ENCODE results near the gene ARHGAP6.

Gene ARHGAP6

GRCh38 chrX:11421805-11422524 is 243.8 kb downstream of the ARHGAP6 start:
- Histone ChIP-seq H3K36me3 (ENCODE audit: control insufficient read depth, insufficient read depth, low read length) (no peaks in the 10 kb centered on the region), H3K4me1 (ENCODE audit: control insufficient read depth, insufficient read depth, low read length) (no peaks in the 10 kb centered on the region), H3K27ac (ENCODE audit: insufficient read depth, low read depth, low read length, poor library complexity, severe bottlenecking) (no peak overlapping the region), H3K4me3 (ENCODE audit: insufficient read depth, low read depth, low read length) (no peak overlapping the region), H3K9me3 (ENCODE audit: control insufficient read depth, low read length) (no peaks in the 10 kb centered on the region), H3K27me3 (ENCODE audit: control insufficient read depth, insufficient read depth, low read length, poor library complexity, severe bottlenecking) (peaks cover 12% of the 10 kb centered on the region)
- WGBS, 2 experiments = 91 to 93% methylated on average over 3 to 5 of the region's 5 CpGs

GRCh38 chrX:11420851-11421250 is 244.9 kb downstream of the ARHGAP6 start:
- H3K9me3 ChIP-seq (ENCODE audit: control insufficient read depth, low read length) = no peaks in the 10 kb centered on the region
- H3K4me1 ChIP-seq (ENCODE audit: control insufficient read depth, insufficient read depth, low read length) = no peaks in the 10 kb centered on the region
- 88 to 97% methylated on average over 4 of the region's 4 CpGs for WGBS, 2 experiments
- no peaks in the 10 kb centered on the region for H3K36me3 ChIP-seq (ENCODE audit: control insufficient read depth, insufficient read depth, low read length)
- H3K4me3 ChIP-seq (ENCODE audit: insufficient read depth, low read depth, low read length) = no peak overlapping the region
- peaks cover under 1% of the 10 kb centered on the region for H3K27me3 ChIP-seq (ENCODE audit: control insufficient read depth, insufficient read depth, low read length, poor library complexity, severe bottlenecking)
- no peak overlapping the region for H3K27ac ChIP-seq (ENCODE audit: insufficient read depth, low read depth, low read length, poor library complexity, severe bottlenecking)

GRCh38 chrX:11419102-11419501 is 246.6 kb downstream of the ARHGAP6 start:
- no peaks in the 10 kb centered on the region for H3K36me3 ChIP-seq (ENCODE audit: control insufficient read depth, insufficient read depth, low read length)
- no peaks in the 10 kb centered on the region for H3K27me3 ChIP-seq (ENCODE audit: control insufficient read depth, insufficient read depth, low read length, poor library complexity, severe bottlenecking)
- no peaks in the 10 kb centered on the region for H3K4me1 ChIP-seq (ENCODE audit: control insufficient read depth, insufficient read depth, low read length)
- H3K4me3 ChIP-seq (ENCODE audit: insufficient read depth, low read depth, low read length) = no peak overlapping the region
- no peaks in the 10 kb centered on the region for H3K9me3 ChIP-seq (ENCODE audit: control insufficient read depth, low read length)
- no peak overlapping the region for H3K27ac ChIP-seq (ENCODE audit: insufficient read depth, low read depth, low read length, poor library complexity, severe bottlenecking)
- 93 to 94% methylated on average over 6 of the region's 6 CpGs for whole genome bisulfite sequencing, 2 experiments

- H3K9me3 ChIP-seq (ENCODE audit: control insufficient read depth, low read length) = no peaks in the 10 kb centered on the region
- no peaks in the 10 kb centered on the region for H3K27me3 ChIP-seq (ENCODE audit: control insufficient read depth, insufficient read depth, low read length, poor library complexity, severe bottlenecking)
- H3K4me1 ChIP-seq (ENCODE audit: control insufficient read depth, insufficient read depth, low read length) = no peaks in the 10 kb centered on the region
- H3K36me3 ChIP-seq (ENCODE audit: control insufficient read depth, insufficient read depth, low read length) = no peaks in the 10 kb centered on the region
- no peak overlapping the region for H3K27ac ChIP-seq (ENCODE audit: insufficient read depth, low read depth, low read length, poor library complexity, severe bottlenecking)
- no peak overlapping the region for H3K4me3 ChIP-seq (ENCODE audit: insufficient read depth, low read depth, low read length)
- 97 to 98% methylated on average over 11 to 13 of the region's 13 CpGs for WGBS, 2 experiments
Observed at GRCh38 chrX:11416600-11416999, 249.1 kb downstream of the ARHGAP6 start.

GRCh38 chrX:11414091-11414490 is 251.6 kb downstream of the ARHGAP6 start:
- H3K9me3 ChIP-seq (ENCODE audit: control insufficient read depth, low read length) = no peaks in the 10 kb centered on the region
- WGBS, 2 experiments = 91% methylated on average over 1 of the region's 1 CpG; no CpG with 5 or more reads in 1 of the 2 experiments
- H3K4me1 ChIP-seq (ENCODE audit: control insufficient read depth, insufficient read depth, low read length) = no peaks in the 10 kb centered on the region
- H3K27ac ChIP-seq (ENCODE audit: insufficient read depth, low read depth, low read length, poor library complexity, severe bottlenecking) = no peak overlapping the region
- H3K27me3 ChIP-seq (ENCODE audit: control insufficient read depth, insufficient read depth, low read length, poor library complexity, severe bottlenecking) = no peaks in the 10 kb centered on the region
- H3K4me3 ChIP-seq (ENCODE audit: insufficient read depth, low read depth, low read length) = no peak overlapping the region
- H3K36me3 ChIP-seq (ENCODE audit: control insufficient read depth, insufficient read depth, low read length) = no peaks in the 10 kb centered on the region

GRCh38 chrX:11412715-11413623 is 252.8 kb downstream of the ARHGAP6 start:
- H3K27ac ChIP-seq (ENCODE audit: insufficient read depth, low read depth, low read length, poor library complexity, severe bottlenecking) = no peak overlapping the region
- H3K4me3 ChIP-seq (ENCODE audit: insufficient read depth, low read depth, low read length) = no peak overlapping the region
- H3K36me3 ChIP-seq (ENCODE audit: control insufficient read depth, insufficient read depth, low read length) = no peaks in the 10 kb centered on the region
- no peaks in the 10 kb centered on the region for H3K27me3 ChIP-seq (ENCODE audit: control insufficient read depth, insufficient read depth, low read length, poor library complexity, severe bottlenecking)
- H3K9me3 ChIP-seq (ENCODE audit: control insufficient read depth, low read length) = no peaks in the 10 kb centered on the region
- 91 to 92% methylated on average over 9 to 10 of the region's 10 CpGs for WGBS, 2 experiments
- H3K4me1 ChIP-seq (ENCODE audit: control insufficient read depth, insufficient read depth, low read length) = no peaks in the 10 kb centered on the region

GRCh38 chrX:11409957-11410356 is 255.8 kb downstream of the ARHGAP6 start:
- no peak overlapping the region for H3K4me3 ChIP-seq (ENCODE audit: insufficient read depth, low read depth, low read length)

GRCh38 chrX:11408783-11409182 is 256.9 kb downstream of the ARHGAP6 start:
- 94 to 95% methylated on average over 3 of the region's 3 CpGs for WGBS, 2 experiments
- H3K4me1 ChIP-seq (ENCODE audit: control insufficient read depth, insufficient read depth, low read length) = no peaks in the 10 kb centered on the region
- H3K27ac ChIP-seq (ENCODE audit: insufficient read depth, low read depth, low read length, poor library complexity, severe bottlenecking) = no peak overlapping the region
- no peaks in the 10 kb centered on the region for H3K36me3 ChIP-seq (ENCODE audit: control insufficient read depth, insufficient read depth, low read length)
- H3K4me3 ChIP-seq (ENCODE audit: insufficient read depth, low read depth, low read length) = no peak overlapping the region
- no peaks in the 10 kb centered on the region for H3K27me3 ChIP-seq (ENCODE audit: control insufficient read depth, insufficient read depth, low read length, poor library complexity, severe bottlenecking)
- H3K9me3 ChIP-seq (ENCODE audit: control insufficient read depth, low read length) = no peaks in the 10 kb centered on the region

More at GRCh38 chrX:11409957-11410356, 255.8 kb downstream of the ARHGAP6 start:
- Histone ChIP-seq H3K36me3 (ENCODE audit: control insufficient read depth, insufficient read depth, low read length) (no peaks in the 10 kb centered on the region), H3K9me3 (ENCODE audit: control insufficient read depth, low read length) (no peaks in the 10 kb centered on the region), H3K27ac (ENCODE audit: insufficient read depth, low read depth, low read length, poor library complexity, severe bottlenecking) (no peak overlapping the region), H3K4me1 (ENCODE audit: control insufficient read depth, insufficient read depth, low read length) (no peaks in the 10 kb centered on the region), H3K27me3 (ENCODE audit: control insufficient read depth, insufficient read depth, low read length, poor library complexity, severe bottlenecking) (no peaks in the 10 kb centered on the region)
- 92 to 97% methylated on average over 3 of the region's 3 CpGs for WGBS, 2 experiments

- WGBS, 2 experiments = 90 to 93% methylated on average over 5 of the region's 5 CpGs
- no peaks in the 10 kb centered on the region for H3K36me3 ChIP-seq (ENCODE audit: control insufficient read depth, insufficient read depth, low read length)
- H3K4me3 ChIP-seq (ENCODE audit: insufficient read depth, low read depth, low read length) = no peak overlapping the region
- no peaks in the 10 kb centered on the region for H3K9me3 ChIP-seq (ENCODE audit: control insufficient read depth, low read length)
- H3K4me1 ChIP-seq (ENCODE audit: control insufficient read depth, insufficient read depth, low read length) = no peaks in the 10 kb centered on the region
- no peak overlapping the region for H3K27ac ChIP-seq (ENCODE audit: insufficient read depth, low read depth, low read length, poor library complexity, severe bottlenecking)
- no peaks in the 10 kb centered on the region for H3K27me3 ChIP-seq (ENCODE audit: control insufficient read depth, insufficient read depth, low read length, poor library complexity, severe bottlenecking)
Observed at GRCh38 chrX:11408109-11408405, 257.7 kb downstream of the ARHGAP6 start.

- H3K9me3 ChIP-seq (ENCODE audit: control insufficient read depth, low read length) = no peaks in the 10 kb centered on the region
- 100% methylated on average over 1 to 2 of the region's 2 CpGs for WGBS, 2 experiments
- H3K4me1 ChIP-seq (ENCODE audit: control insufficient read depth, insufficient read depth, low read length) = no peaks in the 10 kb centered on the region
- H3K27ac ChIP-seq (ENCODE audit: insufficient read depth, low read depth, low read length, poor library complexity, severe bottlenecking) = no peak overlapping the region
- no peaks in the 10 kb centered on the region for H3K36me3 ChIP-seq (ENCODE audit: control insufficient read depth, insufficient read depth, low read length)
- no peaks in the 10 kb centered on the region for H3K27me3 ChIP-seq (ENCODE audit: control insufficient read depth, insufficient read depth, low read length, poor library complexity, severe bottlenecking)
- H3K4me3 ChIP-seq (ENCODE audit: insufficient read depth, low read depth, low read length) = no peak overlapping the region
Observed at GRCh38 chrX:11407331-11408108, 258.2 kb downstream of the ARHGAP6 start.
